Tibial artery (tissue), 4 donors: ENCODE measurements around the gene ARHGEF6.

ENCODE experiments used
- DNase-seq, 2 donors: peaks; one replicate each; pipeline ENCODE4 v3.0.0-alpha.2; 2019
- H3K27ac ChIP-seq, 2 donors: fragments of 200-600 bp; sonication (generic) in 1 of 2; 1 replicate in 1 of 2; 2 replicates in 1 of 2; pipeline ENCODE4 v1.5.1; 2018 to 2019; ENCODE audit warnings: mild to moderate bottlenecking in 1 of 2
- H3K27me3 ChIP-seq, 2 donors: fragments of 200-600 bp; sonication (generic) in 1 of 2; one replicate each; pipeline versions ENCODE4 v1.5.1 to v1.6.0; 2016 to 2019
- H3K36me3 ChIP-seq, 3 donors: fragments of 200-600 bp; sonication (generic) in 2 of 3; one replicate each; pipeline ENCODE4 v1.5.1; 2016 to 2019; ENCODE audit warnings: mild to moderate bottlenecking in 2 of 3
- H3K4me1 ChIP-seq, 4 donors: fragments of 200-600 bp; sonication (generic) in 2 of 4; 1 replicate in 3 of 4; 2 replicates in 1 of 4; pipeline ENCODE4 v1.5.1; 2016 to 2019
- H3K4me3 ChIP-seq, 2 donors: fragments of 200-600 bp; sonication (generic) in 1 of 2; 1 replicate in 1 of 2; 2 replicates in 1 of 2; pipeline ENCODE4 v1.5.1; 2018 to 2019; ENCODE audit warnings: mild to moderate bottlenecking in 2 of 2
- H3K9me3 ChIP-seq, 3 donors: fragments of 200-600 bp; sonication (generic) in 1 of 3; one replicate each; pipeline ENCODE4 v1.5.1; 2016 to 2019
- CTCF ChIP-seq, 2 experiments: fragments of 200-600 bp in 1 of 2; fragments of 450-650 bp in 1 of 2; IDR thresholded peaks; one replicate each; pipeline ENCODE4 v1.5.1; 2017 to 2019; ENCODE audit warnings: antibody characterized with exemption in 2 of 2, mild to moderate bottlenecking in 1 of 2, moderate library complexity in 1 of 2
- intact Hi-C: fragments of 100-400 bp; cut with DNase I; formaldehyde crosslinking; loops from one replicate; pipeline ENCODE4 v1.15.0; 2023; ENCODE audit warnings: low total_unique reads

The ARHGEF6 gene

GRCh38 chrX:136794080-136794479 lies 13.3 kb upstream of the ARHGEF6 start:
- no peak for DNase-seq
- H3K27ac ChIP-seq, result no peak overlapping the region
- no peak overlapping the region for H3K4me3 ChIP-seq
- no peaks in the 10 kb centered on the region for H3K27me3 ChIP-seq
- intact Hi-C loops, result no loop called here
- H3K4me1 ChIP-seq, result no peaks in the 10 kb centered on the region
- no peaks in the 10 kb centered on the region for H3K9me3 ChIP-seq
- H3K36me3 ChIP-seq, result no peaks in the 10 kb centered on the region
- TF ChIP-seq CTCF (IDR thresholded peaks at IDR 0.05), result no peak

GRCh38 chrX:136789856-136790255 lies 9.1 kb upstream of the ARHGEF6 start:
- Histone ChIP-seq H3K9me3 (no peaks in the 10 kb centered on the region), H3K36me3 (no peaks in the 10 kb centered on the region), H3K27me3 (no peaks in the 10 kb centered on the region), H3K4me1 (no peaks in the 10 kb centered on the region), H3K27ac (no peak overlapping the region), H3K4me3 (no peak overlapping the region)
- intact Hi-C loops, result no loop called here
- no peak for TF ChIP-seq CTCF (IDR thresholded peaks at IDR 0.05)
- no peak for DNase-seq

- no peak for DNase-seq
- H3K27ac ChIP-seq, result no peak overlapping the region
- intact Hi-C loops, result no loop called here
- no peak overlapping the region for H3K4me3 ChIP-seq
- H3K36me3 ChIP-seq, result no peaks in the 10 kb centered on the region
- H3K9me3 ChIP-seq, result no peaks in the 10 kb centered on the region
- H3K4me1 ChIP-seq, result peaks cover 0 to 11% (median 0%) of the 10 kb centered on the region in 4 donors
- H3K27me3 ChIP-seq, result no peaks in the 10 kb centered on the region
- no peak for TF ChIP-seq CTCF (IDR thresholded peaks at IDR 0.05)
These were observed 3.5 kb upstream of the ARHGEF6 start for GRCh38 chrX:136784231-136784630.

GRCh38 chrX:136783159-136783558 lies 2.4 kb upstream of the ARHGEF6 start:
- intact Hi-C loops, result no loop called here
- H3K9me3 ChIP-seq, result no peaks in the 10 kb centered on the region
- no peak overlapping the region for H3K4me3 ChIP-seq
- no peak for DNase-seq
- TF ChIP-seq CTCF (IDR thresholded peaks at IDR 0.05), result no peak
- no peaks in the 10 kb centered on the region for H3K36me3 ChIP-seq
- no peaks in the 10 kb centered on the region for H3K27me3 ChIP-seq
- no peak overlapping the region for H3K27ac ChIP-seq
- H3K4me1 ChIP-seq, result peaks cover 0 to 15% (median 0%) of the 10 kb centered on the region in 4 donors

- H3K9me3 ChIP-seq, result no peaks in the 10 kb centered on the region
- intact Hi-C loops, result no loop called here
- peak overlapping the region; percentile 61 to 72 for H3K27ac ChIP-seq
- no peaks in the 10 kb centered on the region for H3K36me3 ChIP-seq
- peaks cover 0 to 15% (median 0%) of the 10 kb centered on the region in 4 donors for H3K4me1 ChIP-seq
- peak overlapping the region; percentile 43 to 45 for H3K4me3 ChIP-seq
- no peak for DNase-seq
- no peaks in the 10 kb centered on the region for H3K27me3 ChIP-seq
- TF ChIP-seq CTCF (IDR thresholded peaks at IDR 0.05), result no peak
These were observed 557 bp upstream of the ARHGEF6 start for GRCh38 chrX:136781180-136781797.

GRCh38 chrX:136780241-136780640 lies 491 bp downstream of the ARHGEF6 start:
- H3K27ac ChIP-seq, result peak overlapping the region; percentile 61 to 72

More at GRCh38 chrX:136780241-136780640, 491 bp downstream of the ARHGEF6 start:
- Histone ChIP-seq H3K9me3 (no peaks in the 10 kb centered on the region), H3K4me1 (peaks cover 0 to 15% (median 0%) of the 10 kb centered on the region in 4 donors), H3K36me3 (no peaks in the 10 kb centered on the region), H3K4me3 (peak overlapping the region; percentile 43 to 45), H3K27me3 (no peaks in the 10 kb centered on the region)
- intact Hi-C loops, result no loop called here
- no peak for DNase-seq
- TF ChIP-seq CTCF (IDR thresholded peaks at IDR 0.05), result no peak
